RWPE1 (cell line): ENCODE results near the gene BSX.

Experiments used
- CTCF ChIA-PET: fragments of 350-600 bp; sonication (Branson Sonifier 250); formaldehyde crosslinking; extraction: SDS; loops from one replicate; lab custom pipeline; 2021; lab: Yijun Ruan, JAX
- POLR2A ChIA-PET: fragments of 400-600 bp; formaldehyde crosslinking; extraction: SDS; loops from one replicate; lab custom pipeline; 2020; ENCODE audit warnings: antibody characterized with exemption; ENCODE audit not compliant: low non-redundant PET; lab: Yijun Ruan, JAX
- DNase-seq: peaks from one replicate; pipeline ENCODE4 v3.0.0; 2012; ENCODE audit warnings: low spot score
- H3K27ac ChIP-seq: fragments of 450-650 bp; 2 replicates; pipeline ENCODE4 v1.5.1; 2017
- TF ChIP-seq, protein P1 (sequence below): fragments of 450-650 bp; conservative IDR thresholded peaks from 2 replicates; pipeline ENCODE4 v1.5.1; 2017; ENCODE audit warnings: low read depth, mild to moderate bottlenecking

Gene BSX

DNA sequence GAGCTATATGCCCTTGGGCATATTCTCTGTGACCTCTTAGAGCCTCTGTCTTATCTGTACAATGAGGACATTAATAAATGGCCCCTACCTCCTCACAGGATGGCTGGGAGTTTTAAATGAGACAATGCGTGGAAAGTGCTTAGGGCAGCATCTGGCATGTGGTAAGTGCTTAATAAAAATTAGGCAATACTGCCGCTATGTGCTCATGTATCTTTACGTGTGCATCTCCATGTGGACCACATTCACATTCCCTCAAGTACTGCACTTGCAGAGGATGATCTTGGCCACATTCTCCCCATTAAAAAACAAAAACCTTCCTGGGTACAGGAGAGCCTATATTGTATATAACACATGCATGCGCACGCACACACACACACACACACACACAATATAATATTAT lies 19.1 kb upstream of the BSX start:
- H3K27ac ChIP-seq, result no peak overlapping the region
- ChIA-PET POLR2A (no interaction called here), CTCF (no interaction called here)
- no peak for DNase-seq
- TF ChIP-seq, protein P1, sequence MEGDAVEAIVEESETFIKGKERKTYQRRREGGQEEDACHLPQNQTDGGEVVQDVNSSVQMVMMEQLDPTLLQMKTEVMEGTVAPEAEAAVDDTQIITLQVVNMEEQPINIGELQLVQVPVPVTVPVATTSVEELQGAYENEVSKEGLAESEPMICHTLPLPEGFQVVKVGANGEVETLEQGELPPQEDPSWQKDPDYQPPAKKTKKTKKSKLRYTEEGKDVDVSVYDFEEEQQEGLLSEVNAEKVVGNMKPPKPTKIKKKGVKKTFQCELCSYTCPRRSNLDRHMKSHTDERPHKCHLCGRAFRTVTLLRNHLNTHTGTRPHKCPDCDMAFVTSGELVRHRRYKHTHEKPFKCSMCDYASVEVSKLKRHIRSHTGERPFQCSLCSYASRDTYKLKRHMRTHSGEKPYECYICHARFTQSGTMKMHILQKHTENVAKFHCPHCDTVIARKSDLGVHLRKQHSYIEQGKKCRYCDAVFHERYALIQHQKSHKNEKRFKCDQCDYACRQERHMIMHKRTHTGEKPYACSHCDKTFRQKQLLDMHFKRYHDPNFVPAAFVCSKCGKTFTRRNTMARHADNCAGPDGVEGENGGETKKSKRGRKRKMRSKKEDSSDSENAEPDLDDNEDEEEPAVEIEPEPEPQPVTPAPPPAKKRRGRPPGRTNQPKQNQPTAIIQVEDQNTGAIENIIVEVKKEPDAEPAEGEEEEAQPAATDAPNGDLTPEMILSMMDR, result no peak

DNA sequence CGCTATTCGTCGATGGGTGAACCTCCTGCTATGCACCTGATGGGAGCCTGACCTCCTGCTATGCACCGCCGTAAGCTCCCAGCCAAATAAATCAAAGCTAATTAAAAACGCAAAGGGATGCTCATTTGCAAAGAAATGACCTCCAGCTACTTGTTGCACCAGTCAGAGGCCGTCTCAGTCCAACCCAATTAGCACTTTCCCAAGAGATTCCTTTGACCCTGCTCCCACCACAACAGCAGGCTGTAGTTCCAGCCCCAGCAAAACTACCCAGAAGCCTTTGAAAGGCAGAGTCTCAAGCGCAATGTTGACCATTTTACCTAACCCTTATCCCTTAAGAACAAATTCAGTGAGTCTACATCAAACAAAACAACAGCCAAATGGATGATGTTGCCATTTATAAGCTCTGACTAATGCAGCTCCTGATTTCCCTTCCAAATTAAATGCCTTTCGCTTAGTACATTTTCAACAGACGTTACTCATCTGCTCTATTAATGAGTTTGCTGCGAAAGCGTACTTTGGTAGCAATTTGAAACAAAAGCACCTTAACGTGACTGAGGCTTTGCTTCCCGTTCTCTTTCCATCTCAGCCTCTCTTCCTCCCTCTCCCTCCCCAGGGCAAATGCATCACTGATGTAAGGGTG lies 17.2 kb upstream of the BSX start:
- CTCF ChIA-PET, result no interaction called here
- TF ChIP-seq, protein P1, result no peak
- DNase-seq, result no peak
- H3K27ac ChIP-seq, result no peak overlapping the region
- POLR2A ChIA-PET, result no interaction called here

DNA sequence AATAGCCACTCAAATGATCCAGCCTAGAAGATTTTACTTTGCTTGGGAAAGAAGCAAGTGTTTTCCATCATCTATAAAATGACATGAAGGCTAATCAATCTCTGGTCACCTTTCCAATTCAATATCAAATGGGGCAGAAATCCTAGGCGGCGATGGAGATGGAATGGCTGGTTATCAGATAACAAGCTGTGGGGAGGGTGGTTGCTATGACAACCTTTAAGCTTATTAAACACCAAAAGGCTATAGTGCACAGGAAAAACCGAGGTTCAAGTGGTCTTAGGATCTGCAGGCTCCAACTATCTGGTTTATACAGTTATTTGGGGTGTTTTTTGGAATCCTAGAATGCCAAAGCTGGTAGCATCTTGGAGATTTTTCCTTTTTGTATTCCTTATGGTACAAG lies 13.9 kb upstream of the BSX start:
- TF ChIP-seq, protein P1, result no peak
- ChIA-PET POLR2A (no interaction called here), CTCF (no interaction called here)
- H3K27ac ChIP-seq, result no peak overlapping the region
- DNase-seq, result no peak

DNA sequence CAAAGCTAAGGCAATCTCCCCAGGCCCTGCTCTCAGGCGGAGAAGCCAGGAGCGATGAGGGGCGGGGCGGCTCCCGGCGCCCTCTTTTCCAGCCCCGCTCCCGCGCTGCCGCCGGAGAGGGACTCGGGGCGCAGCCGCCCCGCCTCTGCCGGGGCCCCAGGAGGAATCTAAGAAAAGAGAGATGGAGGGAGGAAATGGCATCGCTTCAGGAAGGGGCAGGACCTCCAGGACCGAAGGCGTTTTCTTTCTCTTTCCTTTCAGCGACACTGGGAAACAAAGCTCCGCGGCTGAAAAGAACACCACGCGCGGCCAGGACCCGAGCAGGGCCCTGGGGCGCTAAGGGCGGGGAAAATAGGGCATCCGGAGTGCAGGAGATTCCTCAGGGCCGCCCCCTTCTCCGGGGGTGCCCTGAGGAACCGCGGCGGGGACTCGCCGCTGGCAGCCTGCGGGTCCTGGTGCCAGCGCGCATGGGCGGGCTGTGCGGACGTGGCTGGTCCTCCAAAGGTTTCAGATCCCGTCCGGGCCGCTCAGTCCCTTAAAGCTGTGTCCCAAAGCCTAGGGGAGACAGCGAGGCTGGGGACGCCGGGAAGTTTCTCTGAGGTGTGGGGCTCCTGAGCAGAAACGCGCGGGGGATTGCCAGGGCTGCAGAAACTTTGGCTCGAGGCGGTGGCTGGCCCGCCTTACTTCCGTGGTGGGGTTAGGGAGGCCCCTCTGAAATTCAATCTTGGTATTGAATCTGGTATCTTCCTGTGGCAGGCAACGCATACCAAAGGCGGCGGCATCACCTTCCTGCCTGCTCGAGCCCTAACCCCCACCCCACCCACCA lies 2.8 kb upstream of the BSX start:
- POLR2A ChIA-PET, result no interaction called here
- H3K27ac ChIP-seq, result no peak overlapping the region
- no peak for DNase-seq
- TF ChIP-seq, protein P1, result no peak
- CTCF ChIA-PET, result interaction anchor here (1.0 kb wide), 1 partner anchor 193 kb away, joined by 4 read pairs; no protein-coding TSS in a partner anchor

DNA sequence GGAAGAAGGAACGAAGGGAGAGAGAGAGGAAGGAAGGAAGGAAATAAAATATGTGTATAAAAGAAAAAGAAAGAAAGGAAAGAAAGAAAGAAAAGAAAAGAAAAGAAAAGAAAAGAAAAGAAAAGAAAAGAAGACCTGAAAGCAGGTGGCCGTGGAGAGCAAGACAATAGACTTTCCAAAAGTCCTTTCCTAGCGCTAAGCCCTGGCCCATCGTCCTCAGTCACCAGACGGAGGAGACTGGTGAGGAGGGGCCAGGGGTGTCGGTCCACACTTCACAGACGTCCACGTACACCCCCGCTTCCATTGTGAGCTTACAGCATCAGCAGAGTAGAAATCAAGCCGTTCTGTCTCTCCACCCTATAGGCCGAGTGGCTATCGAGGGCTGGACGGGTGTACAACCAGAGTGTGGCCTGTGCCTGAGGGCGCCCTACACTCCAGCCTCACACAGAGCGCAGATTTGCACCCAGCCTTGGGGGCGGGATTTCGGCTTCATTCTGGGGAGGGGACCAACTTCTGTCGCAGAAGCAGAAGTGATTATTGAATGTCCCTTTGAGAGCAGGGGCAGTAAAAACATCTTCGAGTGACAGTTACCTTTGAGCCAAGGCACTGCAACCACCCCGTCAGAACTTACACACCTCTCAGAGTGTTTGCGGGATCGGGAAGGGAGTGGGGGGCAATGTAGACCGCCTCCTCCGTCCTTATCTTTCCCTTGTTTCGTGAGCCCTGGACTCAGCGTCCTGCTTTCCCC lies 2.0 kb upstream of the BSX start:
- TF ChIP-seq, protein P1, result no peak
- no peak for DNase-seq
- H3K27ac ChIP-seq, result no peak overlapping the region
- ChIA-PET POLR2A (no interaction called here), CTCF (no interaction called here)

DNA sequence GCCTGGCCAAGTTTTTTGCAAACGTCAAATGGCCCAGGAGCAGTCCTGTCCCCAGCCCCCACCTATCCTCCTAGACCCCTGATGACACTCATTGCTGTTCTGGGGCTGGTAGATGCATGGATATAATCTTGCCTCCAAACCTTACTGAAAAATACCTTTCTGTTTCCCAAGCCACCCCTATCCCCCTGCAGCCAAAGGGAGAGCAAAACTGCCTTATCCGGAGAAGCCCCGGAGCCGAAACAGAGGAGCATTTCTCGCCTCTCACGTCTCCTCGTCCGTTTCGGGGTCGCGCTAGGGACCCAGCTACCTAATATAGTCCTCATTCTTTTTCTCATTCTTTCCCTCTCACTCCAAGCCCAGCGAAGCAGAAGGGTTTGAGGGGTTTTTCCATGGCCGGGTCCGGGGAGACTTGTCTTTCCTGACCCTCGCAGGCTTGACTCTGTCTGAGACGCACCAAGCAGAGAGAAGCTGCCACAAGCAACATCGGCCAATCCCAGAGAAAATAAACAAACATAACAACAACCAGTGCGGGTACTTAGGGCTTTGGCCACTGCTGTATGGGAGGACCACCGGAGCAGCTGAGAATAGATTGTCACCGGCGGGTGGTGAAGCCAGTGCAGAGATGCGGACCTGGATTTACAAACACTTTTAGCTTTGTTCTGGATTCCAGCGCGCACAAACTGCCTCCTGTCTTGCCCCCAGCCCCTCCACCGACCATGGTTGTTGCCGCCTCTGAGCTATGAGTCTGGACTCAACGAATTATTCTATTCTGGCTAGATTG lies 1.6 kb downstream of the BSX start:
- POLR2A ChIA-PET, result no interaction called here
- TF ChIP-seq, protein P1, result no peak
- no peak overlapping the region for H3K27ac ChIP-seq
- CTCF ChIA-PET, result no interaction called here
- no peak for DNase-seq
